Measurements from ENCODE around the gene SLC35B2.
A peak's percentile ranks its signal among the peaks of the same experiment; 100 is the strongest.

Gene SLC35B2

GRCh38 chr6:44257025-44257752 is at the start of gene SLC35B2:
Gene SLC35B2, minus strand, starts transcription at chr6:44257528. Its CDS starts 118 bp downstream, at chr6:44257410.
- peak; percentile 98 for TF ChIP-seq CTCF (conservative IDR thresholded peaks at IDR 0.05)
- peak; percentile 53; the same call in 1 of the 2 replicates for TF ChIP-seq ZFX (IDR thresholded peaks at IDR 0.05)
- peak within 1 kb of the TSS; percentile 97 for H3K27ac ChIP-seq

GRCh38 chr6:44306710-44307109 is 49.4 kb upstream of the SLC35B2 start:
- no peak overlapping the region for H3K27ac ChIP-seq
- TF ChIP-seq ZFX (IDR thresholded peaks at IDR 0.05), result no peak
- no peak for TF ChIP-seq CTCF (conservative IDR thresholded peaks at IDR 0.05)

GRCh38 chr6:44305200-44305725 is 47.9 kb upstream of the SLC35B2 start:
- no peak overlapping the region for H3K27ac ChIP-seq
- TF ChIP-seq ZFX (IDR thresholded peaks at IDR 0.05), result no peak
- TF ChIP-seq CTCF (conservative IDR thresholded peaks at IDR 0.05), result no peak

GRCh38 chr6:44304282-44305199 is 47.2 kb upstream of the SLC35B2 start:
- TF ChIP-seq CTCF (conservative IDR thresholded peaks at IDR 0.05) (peak; percentile 86), ZFX (IDR thresholded peaks at IDR 0.05) (no peak)
- H3K27ac ChIP-seq, result no peak overlapping the region

- no peak for TF ChIP-seq CTCF (conservative IDR thresholded peaks at IDR 0.05)
- TF ChIP-seq ZFX (IDR thresholded peaks at IDR 0.05), result no peak
- H3K27ac ChIP-seq, result no peak overlapping the region
These were observed 46.5 kb upstream of the SLC35B2 start for GRCh38 chr6:44303842-44304241.

- TF ChIP-seq ZFX (IDR thresholded peaks at IDR 0.05) (no peak), CTCF (conservative IDR thresholded peaks at IDR 0.05) (no peak)
- no peak overlapping the region for H3K27ac ChIP-seq
These were observed 45.5 kb upstream of the SLC35B2 start for GRCh38 chr6:44302856-44303255.
